ENCODE data around the gene IRAK4.

Gene IRAK4

GRCh38 chr12:43812926-43813325, 54.2 kb downstream of the IRAK4 start:
- DNase-seq (ENCODE audit: low read depth), result no peak
- no peak overlapping the region for H3K4me3 ChIP-seq (ENCODE audit: low read depth, low read length)
- TF ChIP-seq CTCF (conservative IDR thresholded peaks at IDR 0.05; ENCODE audit: low read depth, low read length), result no peak

GRCh38 chr12:43815416-43815815, 56.7 kb downstream of the IRAK4 start:
- no peak for DNase-seq (ENCODE audit: low read depth)
- no peak overlapping the region for H3K4me3 ChIP-seq (ENCODE audit: low read depth, low read length)
- TF ChIP-seq CTCF (conservative IDR thresholded peaks at IDR 0.05; ENCODE audit: low read depth, low read length), result no peak

- TF ChIP-seq CTCF (conservative IDR thresholded peaks at IDR 0.05; ENCODE audit: low read depth, low read length), result no peak
- no peak overlapping the region for H3K4me3 ChIP-seq (ENCODE audit: low read depth, low read length)
- DNase-seq (ENCODE audit: low read depth), result no peak
These were observed 57.4 kb downstream of the IRAK4 start for GRCh38 chr12:43816168-43816567.

- DNase-seq (ENCODE audit: low read depth), result no peak
- H3K4me3 ChIP-seq (ENCODE audit: low read depth, low read length), result no peak overlapping the region
- TF ChIP-seq CTCF (conservative IDR thresholded peaks at IDR 0.05; ENCODE audit: low read depth, low read length), result no peak
These were observed 65.5 kb downstream of the IRAK4 start for GRCh38 chr12:43824207-43824775.

GRCh38 chr12:43826681-43827080, 67.9 kb downstream of the IRAK4 start:
- no peak for TF ChIP-seq CTCF (conservative IDR thresholded peaks at IDR 0.05; ENCODE audit: low read depth, low read length)
- DNase-seq (ENCODE audit: low read depth), result no peak
- no peak overlapping the region for H3K4me3 ChIP-seq (ENCODE audit: low read depth, low read length)

GRCh38 chr12:43827093-43827492, 68.3 kb downstream of the IRAK4 start:
- DNase-seq (ENCODE audit: low read depth), result no peak
- TF ChIP-seq CTCF (conservative IDR thresholded peaks at IDR 0.05; ENCODE audit: low read depth, low read length), result no peak
- no peak overlapping the region for H3K4me3 ChIP-seq (ENCODE audit: low read depth, low read length)

GRCh38 chr12:43832463-43833168, 73.9 kb downstream of the IRAK4 start:
- TF ChIP-seq CTCF (conservative IDR thresholded peaks at IDR 0.05; ENCODE audit: low read depth, low read length), result no peak
- no peak overlapping the region for H3K4me3 ChIP-seq (ENCODE audit: low read depth, low read length)
- no peak for DNase-seq (ENCODE audit: low read depth)
